Esophagus squamous epithelium (tissue), 4 donors: ENCODE measurements around the gene ARL13B.

ENCODE experiments used
- CTCF ChIP-seq, 6 experiments: fragments of 450-650 bp in 4 of 6; fragments of 200-600 bp in 2 of 6; sonication (generic) in 2 of 6; IDR thresholded peaks; one replicate each; pipeline ENCODE4 v1.5.1; 2016 to 2019; ENCODE audit warnings: antibody characterized with exemption in 6 of 6, mild to moderate bottlenecking in 4 of 6, moderate library complexity in 4 of 6
- POLR2A ChIP-seq, 4 donors: fragments of 450-650 bp; IDR thresholded peaks; one replicate each; pipeline ENCODE4 v1.6.1; 2017; ENCODE audit warnings: antibody characterized with exemption in 4 of 4, mild to moderate bottlenecking in 4 of 4, moderate library complexity in 3 of 4

DNA sequence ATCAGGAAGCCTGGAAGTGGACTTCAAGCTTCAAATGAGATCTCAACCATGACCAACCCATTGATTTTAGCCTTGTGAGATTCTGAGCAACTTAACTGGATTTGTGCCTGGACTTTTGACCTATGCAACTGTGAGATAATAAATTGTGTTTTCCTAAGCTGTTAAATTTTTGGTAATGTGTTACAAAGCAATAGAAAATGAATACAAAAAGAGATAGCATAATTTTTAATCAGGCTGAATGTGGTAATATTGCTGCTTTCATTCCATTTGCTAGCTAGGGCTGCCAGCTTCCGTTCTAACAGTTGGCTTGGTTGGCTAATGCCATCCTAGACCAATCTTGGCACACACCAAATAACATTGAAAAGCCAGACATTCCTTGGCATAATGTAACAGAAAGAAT lies 18.5 kb upstream of the ARL13B start:
- TF ChIP-seq CTCF (IDR thresholded peaks at IDR 0.05) (no peak), POLR2A (IDR thresholded peaks at IDR 0.05) (no peak)
